Endothelial cell (in vitro differentiated cells): Measurements from ENCODE around the gene SLC26A9. TPM values are rescaled to one million over a fixed set of nuclear protein-coding genes. Genes with fewer than 3 reads are reported as not detected.

Experiments
- DNase-seq: peaks from one replicate; pipeline ENCODE4 v3.0.0; 2021; ENCODE audit warnings: low spot score
- H3K27ac Mint-ChIP-seq: one replicate; pipeline ENCODE4 v1.8.0; 2021; ENCODE audit warnings: mixed read lengths, inconsistent platforms; ENCODE audit not compliant: unreplicated experiment
- H3K27me3 Mint-ChIP-seq: one replicate; pipeline ENCODE4 v1.8.0; 2021; ENCODE audit warnings: mild to moderate bottlenecking, moderate library complexity, mixed read lengths, inconsistent platforms; ENCODE audit not compliant: unreplicated experiment
- H3K36me3 Mint-ChIP-seq: one replicate; pipeline ENCODE4 v1.8.0; 2021; ENCODE audit warnings: mild to moderate bottlenecking, low read depth, mixed read lengths, inconsistent platforms; ENCODE audit not compliant: unreplicated experiment
- H3K4me1 Mint-ChIP-seq: one replicate; pipeline ENCODE4 v1.8.0; 2021; ENCODE audit warnings: mild to moderate bottlenecking, mixed read lengths, inconsistent platforms; ENCODE audit not compliant: unreplicated experiment
- H3K4me3 Mint-ChIP-seq: one replicate; pipeline ENCODE4 v1.8.0; 2021; ENCODE audit warnings: mild to moderate bottlenecking, mixed read lengths, inconsistent platforms; ENCODE audit not compliant: unreplicated experiment
- H3K9me3 Mint-ChIP-seq: one replicate; pipeline ENCODE4 v1.8.0; 2021; ENCODE audit warnings: mixed read lengths, inconsistent platforms; ENCODE audit not compliant: unreplicated experiment
- total RNA-seq: library from RNA; stranded (reverse); fragmentation: NEBNext Ultra II Directional; extraction: Animal tissue kit (Norgen Biotek cat#: 25700); gene quantifications from one replicate; pipeline ENCODE4 v1.2.1, GENCODE V29; 2021; ENCODE audit not compliant: unreplicated experiment
- TF ChIP-seq, protein P1 (sequence below): fragments of 200-600 bp; sonication (generic); IDR thresholded peaks from one replicate; pipeline ENCODE4 v1.5.0; 2021; ENCODE audit warnings: antibody characterized with exemption; ENCODE audit not compliant: unreplicated experiment

Gene SLC26A9
- total RNA-seq, 1 donor from 2014 or later: not detected

DNA sequence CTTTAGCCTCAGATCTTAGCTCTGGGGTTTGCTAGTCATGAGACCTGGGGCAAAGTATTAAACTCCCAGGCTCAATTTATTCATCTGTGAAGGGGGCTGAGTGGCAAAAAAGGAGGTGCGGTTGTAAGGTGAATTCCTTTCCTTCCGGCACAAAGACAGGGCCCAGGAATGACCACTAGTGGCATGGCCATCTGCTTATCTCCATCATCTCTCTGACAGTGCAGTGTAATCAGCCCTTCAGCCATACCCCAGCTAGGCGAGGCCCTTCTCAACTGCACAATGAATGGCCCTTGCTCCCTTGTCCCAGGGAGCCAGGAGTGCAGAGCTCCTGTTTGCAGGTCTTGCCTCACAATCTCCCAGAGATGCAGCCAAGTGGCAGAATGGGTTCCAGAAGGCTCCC, 5.6 kb upstream of the SLC26A9 start:
- TF ChIP-seq, protein P1, sequence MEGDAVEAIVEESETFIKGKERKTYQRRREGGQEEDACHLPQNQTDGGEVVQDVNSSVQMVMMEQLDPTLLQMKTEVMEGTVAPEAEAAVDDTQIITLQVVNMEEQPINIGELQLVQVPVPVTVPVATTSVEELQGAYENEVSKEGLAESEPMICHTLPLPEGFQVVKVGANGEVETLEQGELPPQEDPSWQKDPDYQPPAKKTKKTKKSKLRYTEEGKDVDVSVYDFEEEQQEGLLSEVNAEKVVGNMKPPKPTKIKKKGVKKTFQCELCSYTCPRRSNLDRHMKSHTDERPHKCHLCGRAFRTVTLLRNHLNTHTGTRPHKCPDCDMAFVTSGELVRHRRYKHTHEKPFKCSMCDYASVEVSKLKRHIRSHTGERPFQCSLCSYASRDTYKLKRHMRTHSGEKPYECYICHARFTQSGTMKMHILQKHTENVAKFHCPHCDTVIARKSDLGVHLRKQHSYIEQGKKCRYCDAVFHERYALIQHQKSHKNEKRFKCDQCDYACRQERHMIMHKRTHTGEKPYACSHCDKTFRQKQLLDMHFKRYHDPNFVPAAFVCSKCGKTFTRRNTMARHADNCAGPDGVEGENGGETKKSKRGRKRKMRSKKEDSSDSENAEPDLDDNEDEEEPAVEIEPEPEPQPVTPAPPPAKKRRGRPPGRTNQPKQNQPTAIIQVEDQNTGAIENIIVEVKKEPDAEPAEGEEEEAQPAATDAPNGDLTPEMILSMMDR: no peak
- Mint-ChIP-seq H3K9me3 (no peaks in the 10 kb centered on the region), H3K36me3 (no peaks in the 10 kb centered on the region), H3K27me3 (peaks cover 7% of the 10 kb centered on the region), H3K4me3 (no peak overlapping the region), H3K4me1 (peaks cover 13% of the 10 kb centered on the region), H3K27ac (no peak overlapping the region)
- DNase-seq: no peak

DNA sequence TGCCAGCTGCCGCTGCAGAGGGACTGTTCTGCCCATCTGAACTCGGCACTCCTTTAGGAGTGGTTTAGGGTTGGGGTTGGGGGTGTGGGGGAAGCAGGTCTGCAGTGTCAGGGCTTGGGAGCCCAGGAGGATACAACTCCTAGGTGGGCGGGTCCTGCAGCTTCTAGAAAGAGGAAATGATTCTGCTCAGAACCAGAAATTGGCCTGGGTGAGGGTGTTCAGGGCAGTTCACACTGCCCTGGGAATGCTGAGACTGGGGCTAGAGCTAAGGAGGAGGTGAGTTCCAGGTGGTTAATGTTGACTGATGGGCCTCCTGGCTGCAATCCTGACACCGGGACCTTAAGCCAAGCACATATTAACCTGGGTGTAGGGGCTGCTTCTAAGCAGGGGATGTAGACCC, 4.8 kb upstream of the SLC26A9 start:
- Mint-ChIP-seq H3K4me1 (peaks cover 13% of the 10 kb centered on the region), H3K36me3 (no peaks in the 10 kb centered on the region), H3K27me3 (peaks cover 7% of the 10 kb centered on the region), H3K9me3 (no peaks in the 10 kb centered on the region), H3K27ac (no peak overlapping the region), H3K4me3 (no peak overlapping the region)
- TF ChIP-seq, protein P1: no peak
- no peak for DNase-seq

DNA sequence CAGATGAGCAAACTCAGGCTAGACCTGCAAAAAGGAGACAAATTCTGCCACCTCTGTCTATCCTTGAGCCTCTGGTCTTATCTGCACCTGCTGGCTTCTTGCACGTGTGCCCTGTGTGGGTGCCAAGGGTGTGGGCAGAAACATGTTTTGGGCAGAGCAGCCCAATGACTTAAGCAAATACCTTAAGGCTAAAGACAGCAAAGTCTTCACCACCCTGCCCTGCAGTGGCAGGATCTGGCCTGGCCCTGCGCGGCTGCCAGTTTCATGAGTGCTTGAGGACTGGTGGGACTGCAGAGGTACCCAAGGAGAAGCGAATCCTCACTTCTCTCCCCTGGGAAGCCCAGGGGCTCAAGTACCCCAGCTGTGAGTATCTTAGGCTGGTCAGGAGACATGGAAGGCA, 3.8 kb upstream of the SLC26A9 start:
- no peaks in the 10 kb centered on the region for H3K9me3 Mint-ChIP-seq
- H3K27me3 Mint-ChIP-seq: peaks cover 7% of the 10 kb centered on the region
- TF ChIP-seq, protein P1: no peak
- peaks cover 10% of the 10 kb centered on the region for H3K4me1 Mint-ChIP-seq
- no peak for DNase-seq
- H3K4me3 Mint-ChIP-seq: no peak overlapping the region
- no peak overlapping the region for H3K27ac Mint-ChIP-seq
- no peaks in the 10 kb centered on the region for H3K36me3 Mint-ChIP-seq

DNA sequence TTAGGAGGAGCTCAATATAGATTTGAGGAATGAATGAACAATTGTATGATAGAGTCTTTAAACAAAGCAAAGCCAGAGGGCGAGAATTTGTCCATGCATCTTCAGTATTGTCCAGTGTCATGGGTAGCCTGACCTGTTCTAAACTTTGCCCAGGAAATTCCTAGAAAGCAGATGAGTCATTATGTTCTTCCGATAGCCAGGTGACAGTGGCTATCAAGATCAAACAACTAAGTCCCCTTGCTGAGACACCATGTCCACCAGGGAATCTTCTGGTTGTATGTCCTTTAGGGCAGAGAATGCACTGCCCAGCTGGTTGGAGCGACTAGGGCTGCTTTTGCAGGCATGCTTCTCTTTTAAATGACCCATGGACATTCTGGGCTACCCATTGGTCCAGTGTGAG, 1.8 kb upstream of the SLC26A9 start:
- H3K4me3 Mint-ChIP-seq: no peak overlapping the region

DNA sequence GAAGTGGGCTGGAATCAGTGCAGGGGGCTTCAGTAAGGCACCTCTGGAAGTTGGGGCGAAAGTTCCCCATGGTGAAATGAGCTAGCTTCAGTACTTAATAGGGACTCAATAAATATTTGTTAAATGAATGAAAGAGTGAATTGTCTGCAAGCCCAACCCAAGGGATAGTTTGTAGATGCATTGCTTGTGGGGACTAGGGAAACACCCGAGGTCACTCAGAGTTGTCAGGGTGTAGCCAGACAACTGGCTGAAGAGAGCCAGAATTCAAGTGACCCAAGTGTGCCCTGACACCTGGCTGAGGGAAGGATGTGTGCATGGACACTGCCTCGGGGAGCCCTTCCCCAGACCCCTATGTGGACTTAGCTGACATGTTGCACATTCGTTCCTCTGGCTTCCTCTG, 1.3 kb upstream of the SLC26A9 start:
- no peak for DNase-seq
- Mint-ChIP-seq H3K27ac (no peak overlapping the region), H3K4me3 (no peak overlapping the region), H3K36me3 (no peaks in the 10 kb centered on the region), H3K4me1 (peaks cover 14% of the 10 kb centered on the region), H3K9me3 (no peaks in the 10 kb centered on the region), H3K27me3 (peaks cover 4% of the 10 kb centered on the region)
- TF ChIP-seq, protein P1: no peak

More for the DNA sequence above, 1.8 kb upstream of the SLC26A9 start:
- H3K36me3 Mint-ChIP-seq: no peaks in the 10 kb centered on the region
- H3K4me1 Mint-ChIP-seq: peaks cover 12% of the 10 kb centered on the region
- H3K27me3 Mint-ChIP-seq: peaks cover 5% of the 10 kb centered on the region
- TF ChIP-seq, protein P1: no peak
- no peak for DNase-seq
- no peaks in the 10 kb centered on the region for H3K9me3 Mint-ChIP-seq
- H3K27ac Mint-ChIP-seq: no peak overlapping the region
